K562 (cell line): ENCODE measurements around the gene MICALL2. TPM values are rescaled to one million over a fixed set of nuclear protein-coding genes. Genes with fewer than 3 reads are reported as not detected.

Experiments
- ATAC-seq: fragments of 200-7000 bp; cut with Tn5 transposase; 3 replicates; pipeline ENCODE4 v1.9.1; 2020; ENCODE audit warnings: moderate library complexity
- BruUV-seq: library from RNA; stranded (reverse); fragments of 400-500 nt; replicated peaks from 2 replicates; lab custom pipeline; 2021; lab: Mats Ljungman, UMichigan
- CTCF ChIA-PET: fragments of 300-600 bp; formaldehyde crosslinking; extraction: SDS; loops from one replicate; lab custom pipeline; 2021; ENCODE audit warnings: low intra/inter-chr PET ratio; lab: Yijun Ruan, JAX
- POLR2A ChIA-PET: fragments of 300-600, 350-650 bp; sonication (Branson Sonifier 250); formaldehyde crosslinking; extraction: SDS; loops from one replicate; lab custom pipeline; 2021; ENCODE audit warnings: antibody characterized with exemption, inconsistent platforms; lab: Yijun Ruan, JAX
- DNase-seq, 4 experiments: peaks; one replicate each; pipeline versions ENCODE4 v3.0.0 to v3.0.0-alpha.2; 2011 to 2018; ENCODE audit warnings: low spot score in 3 of 4, mixed read lengths in 3 of 4; ENCODE audit errors: extremely low read depth in 1 of 4
- FAIRE-seq: peaks from 2 replicates; lab custom pipeline; 2011; peaks lifted over from hg19 to GRCh38; lab: Jason Lieb, UNC
- H2AFZ ChIP-seq: 2 replicates; pipeline ENCODE4 v1.6.0; 2011; ENCODE audit warnings: low read depth, low read length, control low read depth, inconsistent platforms
- H3K27ac ChIP-seq: fragments of 200-600 bp; 3 replicates; pipeline ENCODE4 v1.8.0; 2011; ENCODE audit warnings: low read depth, mild to moderate bottlenecking, control low read depth, inconsistent platforms, low read length, moderate library complexity, mixed read lengths; ENCODE audit errors: extremely low read depth
- H3K27me3 ChIP-seq, 2 experiments: fragments of 300-600 bp in 1 of 2; 2 replicates in 1 of 2; 3 replicates in 1 of 2; pipeline versions ENCODE4 v1.6.0 to v1.8.0; 2011; ENCODE audit warnings: inconsistent platforms in 2 of 2, low read length in 2 of 2, mild to moderate bottlenecking in 1 of 2, mixed read lengths in 1 of 2, moderate library complexity in 1 of 2; ENCODE audit not compliant: control insufficient read depth in 2 of 2, insufficient read depth in 2 of 2
- H3K36me3 ChIP-seq: fragments of 300-600 bp; 3 replicates; pipeline ENCODE4 v1.8.0; 2011; ENCODE audit warnings: mild to moderate bottlenecking, low read length, inconsistent platforms; ENCODE audit not compliant: control insufficient read depth, insufficient read depth
- H3K4me1 ChIP-seq, 2 experiments: fragments of 200-600 bp in 1 of 2; replicated peaks in 1 of 2; 2 replicates in 1 of 2; 3 replicates in 1 of 2; pipeline versions ENCODE4 v1.5.1 to v1.8.0; 2011; ENCODE audit warnings: inconsistent platforms in 2 of 2, low read length in 2 of 2, mild to moderate bottlenecking in 1 of 2, mixed read lengths in 1 of 2, moderate library complexity in 1 of 2; ENCODE audit not compliant: control insufficient read depth in 2 of 2, insufficient read depth in 2 of 2
- H3K4me2 ChIP-seq: 2 replicates; pipeline ENCODE4 v1.6.1; 2011; ENCODE audit warnings: low read length, control low read depth, inconsistent platforms, mixed read lengths; ENCODE audit not compliant: insufficient read depth
- H3K4me3 ChIP-seq: fragments of 200-600 bp; sonication (generic), shearing (Covaris generic); 2 replicates; pipeline ENCODE4 v1.5.1; 2016; ENCODE audit warnings: control low read depth, inconsistent platforms
- H3K79me2 ChIP-seq: fragments of 200-600 bp; 3 replicates; pipeline ENCODE4 v1.8.0; 2011; ENCODE audit warnings: low read length, inconsistent platforms; ENCODE audit not compliant: control insufficient read depth, insufficient read depth
- H3K9ac ChIP-seq, 2 experiments: 2 replicates each; pipeline versions ENCODE4 v1.6.0 to v1.6.1; 2011; ENCODE audit warnings: low read depth in 2 of 2, low read length in 2 of 2, control low read depth in 1 of 2, inconsistent platforms in 1 of 2, mild to moderate bottlenecking in 1 of 2, mixed read lengths in 1 of 2; ENCODE audit not compliant: insufficient read depth in 1 of 2
- H3K9me1 ChIP-seq: one replicate; pipeline ENCODE4 v1.6.0; 2011; ENCODE audit warnings: inconsistent platforms, mild to moderate bottlenecking, low read length, moderate library complexity; ENCODE audit not compliant: control insufficient read depth, insufficient read depth
- H3K9me3 ChIP-seq: replicated peaks from 2 replicates; pipeline ENCODE4 v1.5.1; 2011; ENCODE audit warnings: low read depth, low read length, inconsistent platforms; ENCODE audit not compliant: control insufficient read depth, insufficient read depth
- H4K20me1 ChIP-seq: replicated peaks from 2 replicates; pipeline ENCODE4 v1.6.1; 2011; ENCODE audit warnings: low read length, inconsistent platforms, mixed read lengths; ENCODE audit not compliant: control insufficient read depth, insufficient read depth
- CBFA2T3 ChIP-seq: fragments of 450-650 bp; IDR thresholded peaks from 2 replicates; pipeline ENCODE4 v1.6.1; 2017
- EP300 ChIP-seq: IDR thresholded peaks from 2 replicates; pipeline ENCODE4 v1.6.1; 2012; ENCODE audit warnings: low read length, improper control_type of control experiment
- FOXK1 ChIP-seq: sonication (generic); formaldehyde crosslinking; IDR thresholded peaks from 2 replicates; pipeline ENCODE4 v1.8.0; 2022; ENCODE audit warnings: missing genetic modification reagents, mild to moderate bottlenecking, borderline replicate concordance
- HNRNPH1 ChIP-seq: fragments of 200-400 bp; formaldehyde crosslinking; optimal IDR thresholded peaks from 2 replicates; pipeline ENCODE3; 2017; ENCODE audit warnings: low read depth, mild to moderate bottlenecking, low read length, moderate library complexity
- HOXB6 ChIP-seq: fragments of 250-450 bp; sonication (Bioruptor Pico); IDR thresholded peaks from 2 replicates; pipeline ENCODE4 v1.5.1; 2022; ENCODE audit warnings: mild to moderate bottlenecking, borderline replicate concordance
- MTF1 ChIP-seq: fragments of 250-450 bp; sonication (Bioruptor Pico); IDR thresholded peaks from 2 replicates; pipeline ENCODE4 v1.9.0; 2021; ENCODE audit warnings: moderate library complexity, mild to moderate bottlenecking, inconsistent platforms, borderline replicate concordance
- POLR2G ChIP-seq: fragments of 200-400 bp; formaldehyde crosslinking; IDR thresholded peaks from 2 replicates; pipeline ENCODE4 v1.6.1; 2017; ENCODE audit warnings: low read depth, mild to moderate bottlenecking, antibody characterized with exemption, low read length, moderate library complexity
- RBFOX2 ChIP-seq: fragments of 200-400 bp; formaldehyde crosslinking; IDR thresholded peaks from 2 replicates; pipeline ENCODE4 v1.6.1; 2017; ENCODE audit warnings: low read depth, mild to moderate bottlenecking, low read length, moderate library complexity
- TAF15 ChIP-seq: fragments of 200-400 bp; formaldehyde crosslinking; IDR thresholded peaks from 2 replicates; pipeline ENCODE4 v1.6.1; 2017; ENCODE audit warnings: mild to moderate bottlenecking, low read depth, low read length, moderate library complexity
- TEAD4 ChIP-seq, 2 experiments: sonication (generic) in 1 of 2; formaldehyde crosslinking in 1 of 2; IDR thresholded peaks; 2 replicates each; pipeline versions ENCODE4 v1.6.1 to v1.8.0; 2012 to 2022; ENCODE audit warnings: borderline replicate concordance in 1 of 2, inconsistent platforms in 1 of 2, low read length in 1 of 2, mild to moderate bottlenecking in 1 of 2, missing genetic modification reagents in 1 of 2
- TRIM24 ChIP-seq, 2 experiments: fragments of 450-650 bp; IDR thresholded peaks; 2 replicates each; pipeline ENCODE4 v1.6.1; 2016
- ZNF316 ChIP-seq: fragments of 450-650 bp; IDR thresholded peaks from 2 replicates; pipeline ENCODE4 v1.6.1; 2016
- WGBS: fragments of 100-300 bp; shearing (Covaris generic); methylation state at CpG from one replicate; pipeline ENCODE4 v1.1.6; 2016; ENCODE audit warnings: low coverage, mixed read lengths; ENCODE audit not compliant: insufficient coverage; ENCODE audit errors: missing lambda C conversion rate; 5-methylcytosine and 5-hydroxymethylcytosine counted together
- in situ Hi-C: fragments of 300-500 bp; cut with MboI; formaldehyde crosslinking; loops from 4 replicates; pipeline ENCODE4 v1.15.0; 2018; ENCODE audit warnings: inconsistent platforms, mixed read lengths
- intact Hi-C: fragments of 100-400 bp; cut with micrococcal nuclease; formaldehyde crosslinking; loops from 2 replicates; pipeline ENCODE4 v1.14.2; 2022
- polyA plus RNA-seq, 8 experiments: library from polyadenylated mRNA; depleted of rRNA in 4 of 8; stranded (reverse) in 5 of 8; unstranded in 3 of 8; fragments of >200 nt; fragmentation: Nextera tagmentation in 2 of 8; fragmentation: Illumina TruSeq in 1 of 8; extraction: Ambion mirVana in 2 of 8; extraction: Trizol in 1 of 8; gene quantifications; 2 replicates each; pipeline versions ENCODE4 v1.2.1 to v1.2.3, GENCODE V29; 2011 to 2014; ENCODE audit warnings: inconsistent platforms in 1 of 8, missing spikeins in 1 of 8
- total RNA-seq, 7 experiments: library from RNA; depleted of rRNA in 6 of 7; stranded (reverse); fragments of >200 nt in 6 of 7; fragmentation: Illumina TruSeq in 2 of 7; extraction: Trizol in 2 of 7; gene quantifications; 2 replicates each; pipeline versions ENCODE4 v1.2.1 to v1.2.3, GENCODE V29; 2011 to 2021; ENCODE audit warnings: low replicate concordance in 1 of 7
- TF ChIP-seq, protein P1 (sequence below): fragments of 450-650 bp; IDR thresholded peaks from 2 replicates; pipeline ENCODE4 v1.6.1; 2018; ENCODE audit warnings: mild to moderate bottlenecking, low read depth; ENCODE audit not compliant: partially characterized antibody

MICALL2 gene
- total and polyA plus RNA-seq, 9 of the 15 experiments (the other 6 are each of a cell fraction or from before 2014, with no cell fraction given), result 1.8 to 103 (median 17.0) TPM

DNA sequence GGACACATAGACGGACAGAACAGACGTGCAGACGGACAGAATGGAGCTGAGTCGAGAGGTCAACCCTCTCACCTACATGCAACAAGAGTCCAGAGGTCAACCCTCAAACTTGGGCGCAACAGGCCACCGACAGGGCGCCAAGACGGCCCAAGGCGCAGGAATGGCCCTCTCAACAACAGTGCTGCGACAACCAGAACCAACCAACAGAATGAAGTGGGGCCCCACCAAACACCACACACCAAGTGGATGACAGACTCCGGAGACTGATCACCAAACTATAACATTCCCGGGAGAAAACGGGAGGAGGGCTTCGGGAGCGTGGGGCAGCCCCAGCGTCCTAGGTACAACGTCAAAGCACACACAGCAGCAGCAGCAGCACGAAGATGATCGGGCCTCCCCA lies 31.6 kb upstream of the MICALL2 start:
- H4K20me1 ChIP-seq, result no peaks in the 10 kb centered on the region
- no peak overlapping the region for H3K27ac ChIP-seq
- no peak overlapping the region for H3K9ac ChIP-seq
- H3K27me3 ChIP-seq, result no peaks in the 10 kb centered on the region
- ChIA-PET POLR2A (interaction anchor here (1.0 kb wide), 1 partner anchor 30 kb away, joined by 3 read pairs; no protein-coding TSS in a partner anchor), CTCF (no interaction called here)
- TF ChIP-seq, protein P1, sequence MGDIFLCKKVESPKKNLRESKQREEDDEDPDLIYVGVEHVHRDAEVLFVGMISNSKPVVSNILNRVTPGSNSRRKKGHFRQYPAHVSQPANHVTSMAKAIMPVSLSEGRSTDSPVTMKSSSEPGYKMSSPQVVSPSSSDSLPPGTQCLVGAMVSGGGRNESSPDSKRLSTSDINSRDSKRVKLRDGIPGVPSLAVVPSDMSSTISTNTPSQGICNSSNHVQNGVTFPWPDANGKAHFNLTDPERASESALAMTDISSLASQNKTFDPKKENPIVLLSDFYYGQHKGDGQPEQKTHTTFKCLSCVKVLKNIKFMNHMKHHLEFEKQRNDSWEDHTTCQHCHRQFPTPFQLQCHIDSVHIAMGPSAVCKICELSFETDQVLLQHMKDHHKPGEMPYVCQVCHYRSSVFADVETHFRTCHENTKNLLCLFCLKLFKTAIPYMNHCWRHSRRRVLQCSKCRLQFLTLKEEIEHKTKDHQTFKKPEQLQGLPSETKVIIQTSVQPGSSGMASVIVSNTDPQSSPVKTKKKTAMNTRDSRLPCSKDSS, result no peak
- 0 out of 2 replicates have a peak, but pooled peaks have one; percentile 22 for TF ChIP-seq RBFOX2
- TF ChIP-seq ZNF316, result no peak
- H3K36me3 ChIP-seq, result peaks cover 92% of the 10 kb centered on the region; the same call in 2 of the 3 replicates
- no peak overlapping the region for H2AFZ ChIP-seq
- no peak for DNase-seq
- no TSS peak for BruUV-seq
- H3K4me1 ChIP-seq, result peaks cover 0 to 9% of the 10 kb centered on the region in 2 experiments; a peak in 1 of 5 replicates
- intact Hi-C loops, result no loop called here
- H3K4me2 ChIP-seq, result no peak overlapping the region
- no peaks in the 10 kb centered on the region for H3K9me3 ChIP-seq
- ATAC-seq, result no peak
- H3K79me2 ChIP-seq, result no peaks in the 10 kb centered on the region
- no peak overlapping the region for H3K4me3 ChIP-seq
- FAIRE-seq, result no peak
- WGBS, result 95% methylated on average over 19 of the region's 19 CpGs
- H3K9me1 ChIP-seq, result no peaks in the 10 kb centered on the region
- in situ Hi-C loops, result no loop called here

DNA sequence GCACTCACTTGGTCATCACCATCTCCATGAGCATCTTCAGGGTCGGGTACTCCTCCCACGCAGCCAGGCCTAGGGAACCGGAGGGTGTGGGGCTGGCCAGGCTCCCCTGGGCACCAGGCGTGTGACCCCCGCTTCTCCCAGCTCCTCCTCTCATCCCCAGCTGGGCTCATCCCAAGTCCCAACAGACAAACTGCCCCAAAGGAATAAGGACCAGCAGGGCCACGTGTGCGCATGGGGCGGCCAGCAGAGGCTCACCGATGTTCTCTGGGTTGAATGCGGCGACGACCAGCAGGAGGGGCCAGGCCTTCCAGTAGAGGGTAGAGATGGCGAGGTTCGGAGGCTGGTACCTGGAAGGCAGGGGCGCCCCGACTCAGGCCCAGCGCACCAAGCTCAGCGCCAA lies 30.1 kb upstream of the MICALL2 start:
- Histone ChIP-seq H4K20me1 (no peaks in the 10 kb centered on the region), H3K4me2 (no peak overlapping the region), H3K27ac (no peak overlapping the region), H3K36me3 (peaks cover 87% of the 10 kb centered on the region; the same call in 2 of the 3 replicates), H2AFZ (no peak overlapping the region), H3K4me3 (no peak overlapping the region), H3K9ac (no peak overlapping the region; a peak in 1 of 4 replicates), H3K9me1 (no peaks in the 10 kb centered on the region), H3K9me3 (no peaks in the 10 kb centered on the region), H3K27me3 (no peaks in the 10 kb centered on the region), H3K4me1 (peaks cover 0 to 9% of the 10 kb centered on the region in 2 experiments; a peak in 1 of 5 replicates), H3K79me2 (no peaks in the 10 kb centered on the region)
- BruUV-seq, result no TSS peak
- DNase-seq, result no peak
- no peak for TF ChIP-seq TEAD4 (IDR thresholded peaks at IDR 0.05; ENCODE audit: low read length)
- no peak for TF ChIP-seq TEAD4 (CRISPR knock-in tag; IDR thresholded peaks at IDR 0.05; ENCODE audit: borderline replicate concordance)
- no peak for TF ChIP-seq MTF1 (CRISPR knock-in tag)
- TF ChIP-seq FOXK1, result no peak
- no peak for TF ChIP-seq TAF15
- no peak for TF ChIP-seq TRIM24 (IDR thresholded peaks at IDR 0.05)
- TF ChIP-seq RBFOX2, result 0 out of 2 replicates have a peak, but pooled peaks have one; percentile 16
- no peak for TF ChIP-seq HOXB6 (CRISPR knock-in tag)
- no peak for TF ChIP-seq EP300
- no peak for TF ChIP-seq CBFA2T3
- 0 out of 2 replicates have a peak, but pooled peaks have one; percentile 20 for TF ChIP-seq POLR2G
- no peak for TF ChIP-seq HNRNPH1
- intact Hi-C loops (no loop called here), in situ Hi-C loops (no loop called here)
- no peak for FAIRE-seq
- 97% methylated on average over 12 of the region's 18 CpGs for whole genome bisulfite sequencing
- POLR2A ChIA-PET, result interaction anchor here (1.1 kb wide), 1 partner anchor 9 kb away, joined by 3 read pairs; no protein-coding TSS in a partner anchor
- no peak for ATAC-seq
- CTCF ChIA-PET, result no interaction called here
